HG03354 (cell line): Measurements from ENCODE around the gene PTPRD.

Experiments used
- ATAC-seq: cut with Tn5 transposase; IDR thresholded peaks from one replicate; pipeline ENCODE4 v1.9.1; 2021; ENCODE audit warnings: mild to moderate bottlenecking; ENCODE audit not compliant: unreplicated experiment, poor library complexity, severe bottlenecking

Gene PTPRD

DNA sequence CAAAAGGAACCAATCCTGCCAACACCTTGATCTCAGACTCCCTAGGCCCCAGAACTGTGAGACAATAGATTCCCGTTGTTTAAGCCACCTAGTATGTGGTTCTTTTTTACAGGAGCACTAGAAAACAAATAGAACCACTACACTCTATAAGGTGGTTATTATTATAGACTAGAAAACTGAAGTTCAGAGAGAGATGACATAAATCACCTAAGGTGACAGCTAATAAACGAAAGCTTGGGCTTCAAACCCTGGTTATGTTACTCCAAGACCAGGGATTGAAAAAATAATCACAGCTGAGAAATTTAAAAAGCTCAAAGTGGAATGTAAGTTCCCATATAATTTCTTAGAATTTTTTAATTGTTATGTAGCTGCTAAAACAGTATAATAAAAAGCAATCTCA, 2097.1 kb downstream of the PTPRD start:
- ATAC-seq: no peak

DNA sequence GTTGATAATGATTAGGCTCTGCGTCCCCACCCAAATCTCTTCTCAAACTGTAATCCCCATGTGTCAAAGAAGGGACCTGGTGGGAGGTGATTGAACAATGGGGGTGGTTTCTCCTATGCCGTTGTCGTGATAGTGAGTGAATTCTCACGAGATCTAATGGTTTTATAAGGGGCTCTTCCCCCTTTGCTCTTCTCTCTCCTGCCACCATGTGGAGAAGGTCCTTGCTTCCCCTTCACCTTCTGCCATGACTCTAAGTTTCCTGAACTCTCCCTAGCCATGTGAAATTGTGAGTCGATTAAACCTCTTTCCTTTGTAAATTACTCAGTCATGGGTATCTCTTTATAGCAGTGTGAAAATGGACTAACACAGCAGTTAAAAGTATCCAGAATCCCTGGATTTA, 2098.0 kb downstream of the PTPRD start:
- no peak for ATAC-seq

DNA sequence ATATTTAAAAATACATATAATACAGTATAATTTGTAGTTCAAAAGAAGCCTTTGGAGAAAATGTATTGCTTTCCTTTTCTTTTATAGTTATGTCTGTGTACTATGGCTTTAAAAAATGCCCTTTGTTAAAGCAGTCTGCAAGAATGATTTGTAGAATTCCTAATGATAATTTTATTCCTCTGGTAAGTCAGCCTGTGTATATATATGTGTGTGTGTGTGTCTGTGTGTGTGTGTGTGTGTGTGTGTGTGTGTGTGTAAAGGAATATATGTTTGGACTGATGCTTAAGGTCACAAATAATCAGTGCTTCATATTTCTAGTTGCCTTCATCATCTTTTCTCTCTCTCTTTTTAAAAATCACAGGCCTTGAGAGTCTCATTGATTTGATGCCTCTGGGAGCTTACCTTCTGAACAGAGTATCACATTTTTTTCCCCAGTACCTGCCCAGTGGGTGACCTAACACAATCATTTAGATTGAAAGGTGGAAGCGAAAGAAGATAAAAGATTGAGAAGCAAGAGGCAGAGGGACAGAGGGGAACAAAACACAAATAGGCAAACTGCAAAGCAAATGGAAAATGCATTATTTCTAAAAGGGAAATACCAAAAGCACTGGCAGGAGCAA, 2104.0 kb downstream of the PTPRD start:
- ATAC-seq: no peak

DNA sequence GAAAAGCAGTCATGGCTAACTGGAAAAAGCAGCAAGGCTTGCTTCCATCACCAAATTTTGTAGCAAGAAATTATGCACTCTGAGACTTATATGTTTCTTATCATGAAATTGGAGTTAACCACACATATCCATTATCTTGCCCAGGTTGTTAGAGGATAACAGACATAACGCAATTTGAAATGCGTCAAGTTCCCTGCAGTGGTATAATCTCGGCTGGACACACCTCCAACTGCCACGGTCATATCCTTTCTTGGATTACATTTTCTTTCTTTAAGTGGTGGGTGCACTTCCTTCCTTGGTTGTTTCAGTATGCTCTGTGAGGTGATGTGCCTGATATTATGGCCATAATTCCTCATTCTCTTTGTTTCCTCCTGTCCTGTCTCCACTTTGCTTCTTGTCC, 2118.2 kb downstream of the PTPRD start:
- ATAC-seq: no peak

DNA sequence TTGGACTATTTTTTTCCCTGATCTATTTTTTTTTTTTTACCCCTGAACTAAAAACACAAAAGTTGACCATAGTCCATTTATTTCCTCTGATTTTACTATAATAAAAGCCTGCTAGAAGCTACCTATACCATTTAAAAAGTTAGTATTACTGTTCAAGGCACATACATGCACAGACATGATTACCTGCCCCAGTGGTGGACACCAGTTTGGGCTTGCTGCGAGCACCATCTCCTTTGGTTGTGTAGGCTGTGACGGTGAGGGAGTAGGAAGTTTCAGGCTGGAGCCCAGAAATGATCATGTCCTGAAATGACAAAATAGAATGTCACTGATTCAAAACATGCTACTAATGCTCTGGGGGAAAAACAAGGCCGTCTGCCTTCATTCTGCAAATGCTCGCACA, 2120.1 kb downstream of the PTPRD start:
- ATAC-seq: no peak

DNA sequence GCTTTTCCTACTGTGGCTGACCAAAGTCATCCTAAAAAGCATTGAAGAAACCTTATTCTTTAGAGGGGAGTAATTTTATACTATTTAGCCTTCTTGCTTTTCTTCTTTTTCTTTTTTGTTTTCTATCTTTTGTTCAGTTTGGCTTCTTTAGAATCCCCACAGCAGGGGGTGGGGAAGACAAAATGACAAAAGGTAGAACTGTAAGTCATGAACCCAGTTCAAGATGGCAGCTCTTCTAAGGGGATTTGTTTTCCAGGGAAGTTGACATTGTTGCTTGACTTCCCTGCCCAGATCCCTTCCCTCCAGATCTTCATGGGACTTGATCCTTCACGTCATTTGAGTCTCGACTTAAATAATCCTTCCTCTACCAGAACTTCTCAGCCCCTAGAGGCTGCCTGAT, 2120.8 kb downstream of the PTPRD start:
- no peak for ATAC-seq

DNA sequence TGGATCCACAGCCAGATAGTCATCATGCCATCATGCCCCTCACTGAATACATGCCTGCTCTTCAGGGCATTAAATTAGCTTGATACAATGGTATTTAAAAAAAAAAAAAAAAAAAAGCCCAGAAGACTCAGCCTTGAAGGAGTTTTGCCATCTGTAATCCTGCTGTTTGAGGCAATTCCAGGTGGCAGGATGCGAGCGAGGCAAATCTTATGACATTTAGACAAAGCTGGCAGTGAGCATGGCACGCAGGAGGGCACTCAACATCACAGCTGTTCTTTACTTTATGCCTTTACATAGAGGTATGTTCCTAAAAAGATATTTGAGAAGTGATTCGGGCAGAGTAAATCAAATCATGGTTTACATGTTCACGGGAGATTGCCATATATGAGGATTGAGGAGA, 2121.2 kb downstream of the PTPRD start:
- no peak for ATAC-seq

DNA sequence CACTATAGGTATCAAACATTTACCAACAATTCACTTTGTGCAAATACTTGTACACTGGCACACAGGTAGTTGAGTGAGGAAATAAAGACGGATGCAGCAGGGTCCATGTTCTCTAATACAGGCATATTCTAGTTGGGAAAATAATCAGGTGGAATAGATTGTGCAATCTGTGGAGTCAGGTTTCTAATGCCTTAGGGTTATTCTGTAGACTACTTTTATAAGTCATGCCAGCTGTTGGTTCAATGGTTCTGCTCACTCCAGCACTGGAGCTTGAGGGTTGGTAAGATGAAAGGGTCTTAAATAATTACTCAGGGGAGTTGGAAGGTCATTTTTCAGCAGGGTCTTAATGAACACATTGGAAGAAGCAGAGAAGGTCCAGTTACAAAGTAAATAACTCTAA, 2123.0 kb downstream of the PTPRD start:
- ATAC-seq: no peak

DNA sequence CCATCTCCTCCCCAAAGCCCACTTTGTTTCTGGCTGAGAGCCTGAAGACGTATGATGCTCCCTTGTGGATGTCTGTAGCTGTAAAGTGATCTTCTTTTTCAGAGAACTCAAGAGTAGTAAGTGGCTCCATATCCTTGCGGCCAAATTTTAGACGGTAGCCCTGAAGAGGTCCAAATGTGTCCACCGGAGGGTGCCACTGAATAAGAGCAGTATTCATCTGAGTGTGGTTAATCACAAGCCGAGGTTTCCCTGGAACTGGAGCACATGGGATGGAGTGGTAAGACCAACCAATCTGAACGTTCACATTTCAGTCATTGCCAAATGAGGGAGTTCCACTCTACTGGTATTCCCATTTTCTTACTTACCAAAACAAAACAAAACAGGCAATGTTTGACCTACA, 2126.7 kb downstream of the PTPRD start:
- ATAC-seq: no peak

DNA sequence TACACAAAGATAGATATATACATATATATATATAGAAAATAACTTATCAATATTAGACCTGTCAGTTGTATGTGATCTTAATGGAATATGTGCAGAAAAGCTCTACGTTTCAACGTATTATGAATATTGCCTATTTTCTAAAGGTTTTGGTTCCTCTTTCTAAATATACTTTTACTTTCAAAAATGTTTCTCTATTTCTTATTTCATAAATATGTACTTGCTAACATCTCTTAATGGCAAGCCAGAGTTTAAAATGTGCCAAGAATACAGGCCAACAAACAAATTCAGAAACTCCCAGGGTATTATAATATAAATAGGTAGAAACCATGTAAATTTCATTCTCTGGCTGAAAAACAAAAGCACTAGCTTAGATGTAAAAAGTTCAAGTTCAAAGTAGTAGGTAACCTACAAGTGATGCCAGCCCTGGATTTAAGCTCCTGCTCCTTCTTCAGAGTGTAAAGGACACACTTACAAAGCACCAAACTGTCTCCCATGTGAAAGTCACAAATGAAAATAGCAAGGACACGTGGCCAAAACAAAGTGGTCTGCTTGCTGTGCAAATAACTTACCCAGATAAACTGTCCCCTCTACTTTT, 2128.1 kb downstream of the PTPRD start:
- ATAC-seq: peak; percentile 52

DNA sequence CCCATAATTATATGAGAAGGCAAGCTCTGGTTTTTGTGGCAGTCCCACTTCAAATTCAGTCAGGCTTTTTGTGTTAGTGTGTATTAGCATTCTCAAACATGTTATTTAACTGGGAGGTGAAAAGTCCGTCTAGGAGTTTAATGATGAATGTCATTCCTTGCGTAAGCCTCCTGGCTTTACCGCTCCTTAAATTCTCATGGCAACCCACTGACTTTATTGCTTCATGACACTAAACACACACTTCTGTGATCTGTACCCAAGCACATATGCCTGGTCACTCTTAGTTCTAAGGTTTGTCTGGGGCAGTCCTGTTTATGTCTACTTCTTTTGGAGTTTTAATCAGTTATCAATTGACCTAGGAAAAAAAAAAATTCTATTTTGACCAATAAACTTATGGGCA, 2135.4 kb downstream of the PTPRD start:
- ATAC-seq: no peak

DNA sequence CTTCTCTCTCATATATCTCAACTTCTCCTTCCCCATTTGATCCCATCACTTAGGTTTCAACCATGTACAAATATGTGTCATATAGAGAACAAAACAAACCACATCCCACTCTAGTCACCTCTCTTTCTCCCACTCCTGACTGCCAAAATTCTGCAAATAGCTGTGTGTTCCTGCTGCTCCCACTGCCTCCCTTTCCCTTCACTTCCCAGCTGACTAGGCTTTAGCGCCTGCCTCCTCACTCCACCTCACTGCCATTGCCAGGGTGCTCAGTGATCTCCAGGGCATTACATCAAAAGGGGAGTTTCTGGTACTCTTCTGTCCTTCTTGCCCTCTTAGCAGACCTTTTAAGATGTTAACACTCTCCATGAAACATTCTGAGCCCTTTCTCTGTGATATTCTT, 2137.9 kb downstream of the PTPRD start:
- ATAC-seq: no peak

DNA sequence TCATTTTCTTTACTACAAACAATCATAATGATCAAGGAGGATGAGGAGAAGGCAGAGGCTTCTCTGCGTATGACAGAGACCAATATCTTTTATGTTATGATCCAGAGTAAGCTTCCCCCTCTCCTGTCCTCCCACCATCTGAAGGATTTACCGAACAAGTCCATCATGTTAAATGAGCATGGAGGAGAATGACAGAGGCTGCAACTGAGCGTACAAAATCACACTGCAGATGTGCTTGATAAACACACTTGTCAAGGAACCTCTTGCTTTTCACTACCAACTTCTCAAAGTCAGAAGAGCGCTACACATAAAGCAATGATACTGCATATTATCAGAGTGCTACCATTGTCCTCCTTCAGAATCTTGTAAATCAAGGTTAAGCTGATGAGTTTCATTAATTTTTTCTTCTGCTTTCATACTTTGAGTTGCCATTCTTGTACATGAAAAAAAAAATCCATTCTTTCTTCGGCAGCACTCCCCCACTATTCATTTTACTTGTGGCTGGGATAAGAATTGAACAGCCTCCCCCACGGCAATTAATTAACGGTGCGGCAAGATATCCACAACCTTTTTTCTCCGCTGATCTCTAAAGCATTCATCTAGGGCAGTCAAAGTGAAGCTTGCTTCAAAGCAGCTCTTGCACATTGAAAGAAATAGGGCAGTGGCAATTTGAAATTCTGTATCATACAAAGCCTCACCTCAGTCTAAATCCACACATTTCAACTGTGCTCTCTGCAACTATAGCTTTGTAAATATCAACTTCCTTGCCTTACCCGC, 2139.4 kb downstream of the PTPRD start:
- ATAC-seq: no peak

DNA sequence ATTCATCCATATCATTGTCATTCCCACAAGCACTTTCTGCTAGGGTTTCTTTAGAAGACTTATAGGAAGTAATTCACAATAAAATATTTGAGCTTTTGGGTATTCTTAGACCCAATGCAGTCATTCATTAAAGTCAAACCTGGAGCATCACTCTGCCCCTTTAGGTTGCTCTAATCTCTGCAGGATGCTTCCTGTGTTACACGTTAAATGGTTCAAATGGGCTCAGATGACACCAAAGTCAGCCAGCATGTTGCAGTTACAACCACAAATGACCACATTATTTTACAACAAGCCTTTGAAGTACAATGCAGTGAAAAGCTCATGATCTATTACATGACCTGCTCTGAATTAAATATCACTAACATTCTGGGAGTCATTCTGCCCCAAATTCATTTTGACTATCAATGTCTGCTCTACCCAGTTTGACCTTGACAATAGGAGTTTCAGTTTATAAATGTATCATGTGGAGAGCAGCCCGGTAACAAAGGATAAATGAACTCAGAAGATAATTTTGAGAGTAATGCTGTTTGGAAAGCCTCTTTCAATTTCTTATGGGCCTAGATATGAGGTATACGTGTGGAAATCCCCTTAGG, 2144.7 kb downstream of the PTPRD start:
- no peak for ATAC-seq

DNA sequence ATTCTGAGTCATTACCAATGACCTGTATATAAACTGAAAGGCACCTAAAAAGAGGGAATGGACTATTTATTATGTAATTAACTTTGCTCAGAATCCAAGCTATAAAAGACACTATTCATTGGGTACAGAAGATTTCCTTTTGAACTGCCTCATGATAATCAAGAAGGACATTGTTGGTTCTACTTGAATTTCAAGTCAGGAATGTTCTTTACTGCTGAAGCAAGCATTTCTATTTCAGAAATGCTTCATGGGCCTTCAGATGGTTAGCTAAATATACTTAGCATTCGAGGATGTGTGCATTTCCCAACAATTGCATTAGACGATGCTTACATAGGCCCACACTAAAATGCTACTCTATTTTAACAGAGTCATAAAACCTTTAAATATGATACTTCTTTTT, 2155.0 kb downstream of the PTPRD start:
- no peak for ATAC-seq

DNA sequence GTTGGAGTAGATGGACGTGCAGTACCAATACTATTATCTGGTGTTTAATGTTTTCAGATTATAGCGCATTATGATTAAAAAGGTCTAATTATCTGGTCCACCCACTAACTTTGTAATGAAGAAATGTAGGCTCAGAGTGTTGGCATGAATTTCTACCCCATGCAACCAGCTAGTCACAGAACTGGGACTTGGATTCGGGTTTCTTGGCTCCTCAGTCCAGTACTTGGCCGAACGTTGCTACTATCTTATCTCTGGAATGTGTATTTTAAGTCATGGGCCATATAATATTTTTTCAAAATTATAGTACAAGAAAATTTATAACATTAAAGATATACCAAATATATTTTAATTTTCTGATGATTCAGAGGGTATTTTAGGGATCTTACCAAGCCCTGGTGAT, 2155.7 kb downstream of the PTPRD start:
- no peak for ATAC-seq

DNA sequence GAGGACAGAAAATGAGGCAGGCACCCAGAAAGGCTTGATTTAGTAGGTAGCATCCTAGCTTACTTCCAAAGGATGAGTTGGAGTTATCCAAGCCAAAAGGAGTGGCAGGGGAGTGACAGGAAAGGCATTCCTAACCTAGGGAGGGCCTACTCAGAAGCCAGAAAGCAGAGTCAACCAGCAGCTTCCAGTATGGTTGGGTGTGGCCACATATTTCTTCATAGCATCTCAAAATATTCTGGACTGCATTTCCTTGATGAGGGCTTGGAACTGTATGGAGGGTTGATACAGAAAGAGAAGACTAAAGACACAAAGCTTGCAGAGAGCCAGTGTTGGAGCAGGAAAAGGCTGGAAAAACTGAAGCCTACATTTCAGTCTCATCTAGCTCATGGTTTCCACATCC, 2156.5 kb downstream of the PTPRD start:
- ATAC-seq: no peak

DNA sequence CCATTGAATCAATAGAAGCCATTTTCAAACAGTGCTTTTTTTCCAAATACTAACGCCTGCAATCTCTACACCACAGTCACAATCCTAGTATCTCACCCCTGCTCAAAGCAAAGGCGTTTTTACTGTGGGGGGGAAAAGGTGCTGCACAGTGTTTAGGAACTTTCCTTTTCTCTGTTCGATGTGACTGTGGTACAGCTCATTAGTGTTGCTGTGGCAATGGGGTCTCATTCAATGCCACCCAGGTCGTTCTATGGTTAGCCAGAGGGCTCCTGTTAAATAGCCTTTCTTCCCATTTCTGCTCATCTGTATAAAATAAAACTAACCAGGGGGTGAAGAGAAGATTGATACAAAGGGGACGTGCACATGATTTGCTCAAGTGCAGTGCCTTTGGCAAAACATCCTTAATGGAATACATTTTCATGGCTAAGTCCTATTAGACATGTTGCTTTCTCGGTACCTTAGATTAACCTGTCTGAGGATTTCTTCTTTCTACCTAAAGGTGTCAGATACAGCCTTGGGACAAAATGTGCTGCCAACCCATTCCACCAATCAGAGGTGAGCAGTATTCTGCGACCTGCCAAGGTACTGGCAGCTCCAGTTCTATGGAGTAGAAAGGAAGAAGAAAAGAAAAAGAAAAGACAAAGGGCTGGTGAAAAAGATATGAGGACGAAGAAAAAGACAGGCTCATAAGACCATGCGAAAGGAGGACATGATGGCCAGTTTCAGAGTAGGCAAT, 2161.8 kb downstream of the PTPRD start:
- no peak for ATAC-seq

DNA sequence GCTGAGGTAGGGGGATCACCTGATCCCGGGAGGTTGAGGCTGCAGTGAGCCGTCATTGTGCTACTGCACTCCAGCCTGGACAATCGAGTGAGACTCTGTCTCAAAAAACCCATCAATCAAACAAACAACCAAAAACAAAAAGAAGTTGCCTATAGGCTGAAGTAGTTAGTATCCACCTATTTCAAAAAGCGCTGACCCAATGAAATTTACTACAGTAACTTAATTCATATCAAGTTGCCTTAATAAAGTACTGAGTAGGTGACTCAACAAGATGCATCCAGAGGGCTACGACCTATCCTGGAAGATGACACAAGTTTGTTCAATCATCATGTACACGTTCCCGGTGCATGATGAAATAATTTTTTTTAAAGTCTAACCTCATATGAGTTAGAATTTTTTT, 2164.6 kb downstream of the PTPRD start:
- no peak for ATAC-seq

DNA sequence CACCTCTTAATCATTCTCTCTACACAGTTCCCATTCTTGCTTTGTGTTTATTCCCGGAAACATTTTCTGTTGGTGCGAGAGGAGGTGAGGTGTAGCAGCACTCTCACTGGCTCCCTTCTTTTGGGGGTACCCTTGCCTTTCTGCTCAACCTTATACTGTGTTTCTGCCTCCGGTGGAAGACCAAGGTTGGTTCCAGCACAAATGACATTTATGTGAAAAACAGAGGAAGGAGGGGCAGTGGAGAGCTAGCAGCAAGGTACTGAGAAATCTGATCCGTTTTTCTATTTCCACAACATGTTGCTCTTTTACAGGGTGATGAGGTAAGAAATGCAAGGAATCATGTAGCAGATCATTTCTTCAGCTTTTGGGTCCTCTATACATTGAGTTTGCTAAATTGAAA, 2165.2 kb downstream of the PTPRD start:
- ATAC-seq: no peak
